ENCODE measurements around the gene USP6.
"Not testable (repeated sequence)": the region's sequence is repeated elsewhere in the genome, so short reads cannot be mapped to it uniquely, and the experiment has no call there.

Gene USP6

GRCh38 chr17:5115673-5116651 is at the start of gene USP6:
TSS of gene USP6 (plus strand) at chr17:5116032. CDS start at chr17:5130368, 14,336 bp downstream.
- Histone ChIP-seq H3K27ac (ENCODE audit: low read depth, low read length) (no peak within 1 kb of the TSS), H3K27me3 (ENCODE audit: control insufficient read depth, insufficient read depth, low read length) (peaks cover 3% of the 10 kb centered on the region), H3K36me3 (ENCODE audit: control insufficient read depth, insufficient read depth, low read length) (no peaks in the 10 kb centered on the region), H3K4me1 (ENCODE audit: control insufficient read depth, insufficient read depth, low read length) (peaks cover 3% of the 10 kb centered on the region), H3K9ac (ENCODE audit: low read length) (no peak within 1 kb of the TSS), H3K4me3 (ENCODE audit: low read length) (no peak within 1 kb of the TSS)

DNA sequence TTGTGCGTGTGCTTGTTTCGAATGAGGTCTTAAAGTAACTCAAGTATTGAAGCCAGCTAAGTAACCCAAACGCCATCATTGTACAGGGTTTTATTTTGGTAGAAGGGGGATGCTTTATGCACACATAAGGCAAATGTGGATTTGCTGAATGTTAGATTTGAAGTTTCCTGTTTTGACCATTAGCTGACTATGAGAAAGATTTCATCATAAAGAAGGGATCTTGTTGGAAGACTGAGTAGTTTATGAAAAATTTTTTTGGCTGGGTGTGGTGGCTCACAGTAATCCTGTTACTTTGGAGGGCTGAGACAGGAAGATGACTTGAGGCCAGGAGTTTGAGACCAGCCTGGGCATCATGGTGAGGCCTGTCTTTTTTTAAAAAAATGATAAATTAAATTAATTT is 47.6 kb upstream of the USP6 start:
- Histone ChIP-seq H3K9ac (ENCODE audit: low read length) (no peak overlapping the region), H3K27ac (ENCODE audit: low read depth, low read length) (no peak overlapping the region), H3K36me3 (ENCODE audit: control insufficient read depth, insufficient read depth, low read length) (no peaks in the 10 kb centered on the region)

DNA sequence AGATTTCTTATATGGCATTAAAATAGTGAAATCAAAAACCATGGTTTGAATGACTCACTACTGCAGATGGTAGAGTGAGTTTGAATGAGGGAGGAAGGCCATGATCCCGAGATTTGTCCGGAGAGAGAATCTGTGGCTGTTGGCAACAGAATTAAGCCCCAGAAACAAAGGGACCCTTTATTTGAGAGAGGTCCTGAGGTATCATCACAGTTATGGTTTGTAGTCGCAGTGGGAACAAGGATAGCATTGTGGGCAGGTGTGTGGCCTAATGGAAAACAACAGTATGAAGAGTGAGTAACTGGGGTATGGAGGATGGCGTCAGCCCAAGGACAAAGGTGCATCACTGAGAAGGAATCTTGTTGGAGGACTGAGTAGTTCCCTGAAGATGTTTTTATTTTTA is 46.1 kb upstream of the USP6 start:
- no peak overlapping the region for H3K9ac ChIP-seq (ENCODE audit: low read length)
- H3K27me3 ChIP-seq (ENCODE audit: control insufficient read depth, insufficient read depth, low read length) = no peaks in the 10 kb centered on the region

More for the DNA sequence above, 47.6 kb upstream of the USP6 start:
- H3K27me3 ChIP-seq (ENCODE audit: control insufficient read depth, insufficient read depth, low read length) = no peaks in the 10 kb centered on the region
- no peak overlapping the region for H3K4me3 ChIP-seq (ENCODE audit: low read length)
- no peaks in the 10 kb centered on the region for H3K4me1 ChIP-seq (ENCODE audit: control insufficient read depth, insufficient read depth, low read length)

GRCh38 chr17:5075472-5075871 is 40.4 kb upstream of the USP6 start:
- not testable (repeated sequence) for H3K27me3 ChIP-seq (ENCODE audit: control insufficient read depth, insufficient read depth, low read length); H3K4me3 ChIP-seq (ENCODE audit: low read length); H3K27ac ChIP-seq (ENCODE audit: low read depth, low read length); H3K36me3 ChIP-seq (ENCODE audit: control insufficient read depth, insufficient read depth, low read length); H3K9ac ChIP-seq (ENCODE audit: low read length)
- peaks cover 11% of the 10 kb centered on the region for H3K4me1 ChIP-seq (ENCODE audit: control insufficient read depth, insufficient read depth, low read length)

More for the DNA sequence above, 46.1 kb upstream of the USP6 start:
- Histone ChIP-seq H3K4me3 (ENCODE audit: low read length) (no peak overlapping the region), H3K27ac (ENCODE audit: low read depth, low read length) (no peak overlapping the region), H3K4me1 (ENCODE audit: control insufficient read depth, insufficient read depth, low read length) (no peaks in the 10 kb centered on the region), H3K36me3 (ENCODE audit: control insufficient read depth, insufficient read depth, low read length) (no peaks in the 10 kb centered on the region)

DNA sequence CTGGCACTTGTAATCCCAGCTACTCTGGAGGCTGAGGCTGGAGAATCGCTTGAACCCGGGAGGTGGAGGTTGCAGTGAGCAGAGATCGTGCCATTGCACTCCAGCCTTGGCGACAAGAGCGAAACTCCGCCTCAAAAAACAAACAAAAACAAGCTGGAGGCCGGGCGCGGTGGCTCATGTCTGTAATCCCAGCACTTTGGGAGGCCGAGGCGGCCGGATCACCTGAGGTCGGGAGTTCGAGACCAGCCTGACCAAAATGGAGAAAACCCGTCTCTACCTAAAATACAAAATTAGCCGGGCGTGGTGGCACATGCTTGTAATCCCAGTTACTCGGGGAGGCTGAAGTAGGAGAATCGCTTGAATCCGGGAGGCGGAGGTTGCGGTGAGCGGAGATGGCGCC is 38.6 kb upstream of the USP6 start:
- not testable (repeated sequence) for H3K27me3 ChIP-seq (ENCODE audit: control insufficient read depth, insufficient read depth, low read length); H3K36me3 ChIP-seq (ENCODE audit: control insufficient read depth, insufficient read depth, low read length); H3K9ac ChIP-seq (ENCODE audit: low read length)
- Histone ChIP-seq H3K27ac (ENCODE audit: low read depth, low read length) (peak overlapping the region; percentile 81), H3K4me1 (ENCODE audit: control insufficient read depth, insufficient read depth, low read length) (peaks cover 11% of the 10 kb centered on the region), H3K4me3 (ENCODE audit: low read length) (peak overlapping the region; percentile 93)

DNA sequence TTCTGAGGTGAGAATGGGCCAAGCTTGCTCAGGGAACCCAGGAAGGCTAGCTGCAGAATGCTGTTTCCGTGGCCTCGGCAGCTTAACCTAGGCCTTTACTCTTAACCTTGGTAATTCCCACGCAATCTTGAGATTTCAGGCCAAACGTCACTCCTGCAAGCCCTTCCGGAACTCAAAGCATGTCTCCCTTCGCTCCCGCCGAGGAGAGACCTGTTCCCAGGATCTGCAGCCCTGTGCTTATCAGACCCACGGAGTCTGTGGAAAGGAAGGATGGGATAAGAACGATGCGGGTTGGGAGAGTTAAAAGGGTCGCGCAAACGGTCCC is 38.1 kb upstream of the USP6 start:
- Histone ChIP-seq H3K4me3 (ENCODE audit: low read length) (peak overlapping the region; percentile 93), H3K27me3 (ENCODE audit: control insufficient read depth, insufficient read depth, low read length) (no peaks in the 10 kb centered on the region), H3K9ac (ENCODE audit: low read length) (peak overlapping the region; percentile 84), H3K27ac (ENCODE audit: low read depth, low read length) (peak overlapping the region; percentile 81), H3K4me1 (ENCODE audit: control insufficient read depth, insufficient read depth, low read length) (peaks cover 11% of the 10 kb centered on the region), H3K36me3 (ENCODE audit: control insufficient read depth, insufficient read depth, low read length) (no peaks in the 10 kb centered on the region)

DNA sequence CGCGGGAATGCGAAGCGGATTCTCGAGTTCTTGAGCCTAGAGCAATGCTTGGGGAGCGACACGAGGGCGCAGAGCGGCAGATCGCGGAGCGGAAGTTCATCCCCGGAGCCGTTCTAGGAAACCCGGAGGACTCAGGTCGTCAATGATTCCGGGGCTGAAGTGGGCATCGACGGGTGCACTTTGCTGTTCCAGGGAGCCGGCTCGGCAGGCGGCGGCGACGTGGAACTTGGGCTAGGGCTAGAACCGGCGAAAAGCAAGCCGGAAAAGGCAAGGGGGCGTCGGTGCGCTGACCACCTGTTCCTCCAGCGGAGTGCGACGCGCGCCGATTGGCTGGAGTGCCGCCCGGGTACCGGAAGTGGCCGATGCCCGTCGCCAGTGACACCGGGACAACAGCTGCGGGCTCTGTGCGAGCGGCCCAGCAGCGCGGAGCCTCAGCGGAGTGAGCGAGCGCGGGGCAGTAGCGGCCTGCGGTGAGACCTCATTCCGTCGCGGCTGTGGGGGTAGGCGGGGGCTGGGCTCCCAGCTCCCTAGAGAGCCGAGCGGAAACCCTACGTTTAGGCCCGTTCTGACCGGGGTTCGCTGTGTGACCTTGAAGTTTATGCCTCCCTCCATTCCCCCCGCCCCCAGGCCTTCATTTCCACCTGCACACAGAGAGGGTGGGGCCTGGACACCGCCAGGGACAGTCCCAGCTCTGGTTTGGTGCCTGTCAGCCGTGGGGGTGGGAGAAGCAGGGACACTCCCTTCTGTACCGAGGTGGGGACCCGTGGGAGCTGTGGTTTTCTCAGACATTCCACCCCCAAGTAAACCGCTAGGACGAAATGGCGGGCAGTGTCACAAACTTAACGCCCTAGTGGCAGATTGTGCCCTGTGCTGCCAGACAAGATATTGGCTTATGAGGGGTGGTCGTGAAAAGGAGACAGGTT is 37.5 kb upstream of the USP6 start, which contains the start of gene ZFP3:
ZFP3 (plus strand) TSS at position 362 of the 923 bp plus-strand sequence. CDS start 13,038 bp downstream, outside the sequence.
- Histone ChIP-seq H3K27me3 (ENCODE audit: control insufficient read depth, insufficient read depth, low read length) (no peaks in the 10 kb centered on the region), H3K9ac (ENCODE audit: low read length) (peak within 1 kb of the TSS; percentile 84), H3K36me3 (ENCODE audit: control insufficient read depth, insufficient read depth, low read length) (no peaks in the 10 kb centered on the region), H3K4me3 (ENCODE audit: low read length) (peak within 1 kb of the TSS; percentile 93), H3K27ac (ENCODE audit: low read depth, low read length) (peak within 1 kb of the TSS; percentile 81), H3K4me1 (ENCODE audit: control insufficient read depth, insufficient read depth, low read length) (peaks cover 11% of the 10 kb centered on the region)

DNA sequence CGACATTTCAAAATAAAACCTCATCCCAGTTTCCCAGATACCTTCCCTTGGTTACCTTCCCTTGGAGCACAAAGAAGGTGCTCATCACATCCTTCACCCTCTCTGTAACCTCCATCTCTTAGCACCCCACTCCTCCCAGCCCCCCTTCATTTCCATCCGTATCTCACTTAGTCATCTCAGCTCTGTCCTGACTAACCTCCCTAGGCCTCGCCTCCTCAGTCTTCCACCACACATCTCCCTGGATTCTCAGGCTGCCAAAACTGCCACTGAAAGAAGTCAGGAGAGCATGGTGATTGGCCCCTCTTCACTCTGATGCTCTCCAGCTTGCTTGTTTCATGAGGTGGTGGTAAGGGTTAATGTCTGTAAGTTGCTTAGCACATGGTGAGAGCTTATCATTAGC is 35.2 kb upstream of the USP6 start:
- H3K4me3 ChIP-seq (ENCODE audit: low read length) = no peak overlapping the region
- no peak overlapping the region for H3K9ac ChIP-seq (ENCODE audit: low read length)
- H3K36me3 ChIP-seq (ENCODE audit: control insufficient read depth, insufficient read depth, low read length) = no peaks in the 10 kb centered on the region
- peaks cover 11% of the 10 kb centered on the region for H3K4me1 ChIP-seq (ENCODE audit: control insufficient read depth, insufficient read depth, low read length)
- H3K27me3 ChIP-seq (ENCODE audit: control insufficient read depth, insufficient read depth, low read length) = no peaks in the 10 kb centered on the region
- no peak overlapping the region for H3K27ac ChIP-seq (ENCODE audit: low read depth, low read length)

- H3K36me3 ChIP-seq (ENCODE audit: control insufficient read depth, insufficient read depth, low read length) = peaks cover 40% of the 10 kb centered on the region
- H3K27ac ChIP-seq (ENCODE audit: low read depth, low read length) = no peak overlapping the region
- H3K4me3 ChIP-seq (ENCODE audit: low read length) = no peak overlapping the region
- H3K27me3 ChIP-seq (ENCODE audit: control insufficient read depth, insufficient read depth, low read length) = no peaks in the 10 kb centered on the region
- H3K4me1 ChIP-seq (ENCODE audit: control insufficient read depth, insufficient read depth, low read length) = no peaks in the 10 kb centered on the region
- no peak overlapping the region for H3K9ac ChIP-seq (ENCODE audit: low read length)
Measured at GRCh38 chr17:5092218-5093010, 23.4 kb upstream of the USP6 start.

DNA sequence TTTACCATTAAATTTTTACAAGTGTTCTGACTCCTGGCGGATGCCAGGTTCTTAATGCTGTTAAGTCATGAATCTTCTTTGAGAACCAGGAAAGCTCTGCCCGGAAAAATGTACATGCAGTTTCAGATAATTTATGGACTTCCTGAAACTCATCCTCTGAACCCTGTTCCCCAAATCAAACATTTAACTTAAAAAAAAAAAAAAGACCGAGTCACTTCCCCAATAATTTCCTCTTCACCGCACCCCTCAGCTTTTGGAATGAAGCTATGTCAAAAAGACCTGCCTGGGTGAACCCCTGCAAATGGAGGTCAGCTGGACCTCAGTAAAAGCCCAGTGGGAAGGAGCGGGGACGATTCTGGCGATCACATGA is 19.1 kb upstream of the USP6 start:
- H3K27ac ChIP-seq (ENCODE audit: low read depth, low read length) = no peak overlapping the region
- peak overlapping the region; percentile 35 for H3K9ac ChIP-seq (ENCODE audit: low read length)
- no peaks in the 10 kb centered on the region for H3K27me3 ChIP-seq (ENCODE audit: control insufficient read depth, insufficient read depth, low read length)
- H3K4me3 ChIP-seq (ENCODE audit: low read length) = peak overlapping the region; percentile 73
- peaks cover 8% of the 10 kb centered on the region for H3K36me3 ChIP-seq (ENCODE audit: control insufficient read depth, insufficient read depth, low read length)
- H3K4me1 ChIP-seq (ENCODE audit: control insufficient read depth, insufficient read depth, low read length) = no peaks in the 10 kb centered on the region

GRCh38 chr17:5097101-5097834 is 18.6 kb upstream of the USP6 start:
- no peaks in the 10 kb centered on the region for H3K4me1 ChIP-seq (ENCODE audit: control insufficient read depth, insufficient read depth, low read length)
- H3K9ac ChIP-seq (ENCODE audit: low read length) = peak overlapping the region; percentile 35
- peak overlapping the region; percentile 73 for H3K4me3 ChIP-seq (ENCODE audit: low read length)
- H3K27me3 ChIP-seq (ENCODE audit: control insufficient read depth, insufficient read depth, low read length) = no peaks in the 10 kb centered on the region
- peaks cover 3% of the 10 kb centered on the region for H3K36me3 ChIP-seq (ENCODE audit: control insufficient read depth, insufficient read depth, low read length)
- H3K27ac ChIP-seq (ENCODE audit: low read depth, low read length) = peak overlapping the region; percentile 33
